HepG2 (cell line): ENCODE data around the gene SCFD2. TPM values are rescaled to one million over a fixed set of nuclear protein-coding genes. Genes with fewer than 3 reads are reported as not detected.

Source experiments
- ATAC-seq: fragments of 200-7000 bp; cut with Tn5 transposase; 3 replicates; pipeline ENCODE4 v1.9.1; 2020; ENCODE audit warnings: mild to moderate bottlenecking, moderate library complexity
- BruUV-seq: library from RNA; stranded (reverse); fragments of 400-500 nt; replicated peaks from 2 replicates; lab custom pipeline; 2021; lab: Mats Ljungman, UMichigan
- CTCF ChIA-PET: fragments of 300-600 bp; formaldehyde crosslinking; extraction: SDS; loops from one replicate; lab custom pipeline; 2021; ENCODE audit warnings: low total read pairs, inconsistent platforms, low intra/inter-chr PET ratio; lab: Yijun Ruan, JAX
- POLR2A ChIA-PET: fragments of 350-600 bp; sonication (Branson Sonifier 250); formaldehyde crosslinking; loops from one replicate; lab custom pipeline; 2020; ENCODE audit warnings: antibody characterized with exemption, inconsistent platforms; lab: Yijun Ruan, JAX
- DNase-seq: peaks from one replicate; pipeline ENCODE4 v3.0.0-alpha.2; 2015; ENCODE audit warnings: low spot score
- FAIRE-seq: peaks from 3 replicates; lab custom pipeline; 2011; peaks lifted over from hg19 to GRCh38; lab: Jason Lieb, UNC
- H2AFZ ChIP-seq: one replicate; pipeline ENCODE4 v1.6.1; 2011; ENCODE audit warnings: low read length, inconsistent platforms
- H3K27ac ChIP-seq: fragments of 300-600 bp; 3 replicates; pipeline ENCODE4 v1.8.0; 2011; ENCODE audit warnings: mixed run types, mild to moderate bottlenecking, mixed read lengths, low read length, inconsistent platforms; ENCODE audit not compliant: insufficient read depth; ENCODE audit errors: extremely low read length
- H3K27me3 ChIP-seq, 2 experiments: fragments of 200-600 bp in 1 of 2; 2 replicates in 1 of 2; 3 replicates in 1 of 2; pipeline versions ENCODE4 v1.6.0 to v1.8.0; 2011; ENCODE audit warnings: low read length in 2 of 2, mild to moderate bottlenecking in 2 of 2, moderate library complexity in 2 of 2, inconsistent platforms in 1 of 2; ENCODE audit not compliant: insufficient read depth in 2 of 2, control insufficient read depth in 1 of 2
- H3K36me3 ChIP-seq, 2 experiments: fragments of 200-600 bp in 1 of 2; replicated peaks in 1 of 2; 2 replicates in 1 of 2; 3 replicates in 1 of 2; pipeline versions ENCODE4 v1.5.1 to v1.8.0; 2011; ENCODE audit warnings: low read length in 2 of 2, inconsistent platforms in 1 of 2; ENCODE audit not compliant: insufficient read depth in 2 of 2, control insufficient read depth in 1 of 2
- H3K4me1 ChIP-seq: 2 replicates; pipeline ENCODE4 v1.5.1; 2012; ENCODE audit warnings: low read length, inconsistent platforms; ENCODE audit not compliant: insufficient read depth
- H3K4me2 ChIP-seq: 2 replicates; pipeline ENCODE4 v1.6.0; 2011; ENCODE audit warnings: low read depth, low read length, inconsistent platforms
- H3K4me3 ChIP-seq, 3 experiments: fragments of 200-600 bp in 1 of 3; sonication (generic), shearing (Covaris generic) in 1 of 3; replicated peaks in 1 of 3; 2 replicates each; pipeline ENCODE4 v1.5.1; 2011 to 2016; ENCODE audit warnings: low read length in 3 of 3, inconsistent platforms in 2 of 3, low read depth in 2 of 3, mild to moderate bottlenecking in 2 of 3, control low read depth in 1 of 3, mixed read lengths in 1 of 3; ENCODE audit not compliant: insufficient read depth in 1 of 3
- H3K79me2 ChIP-seq: one replicate; pipeline ENCODE4 v1.6.1; 2011; ENCODE audit warnings: low read length, inconsistent platforms; ENCODE audit not compliant: insufficient read depth
- H3K9ac ChIP-seq: 2 replicates; pipeline ENCODE4 v1.6.0; 2011; ENCODE audit warnings: mild to moderate bottlenecking, low read depth, low read length, inconsistent platforms; ENCODE audit not compliant: insufficient read depth
- H3K9me3 ChIP-seq: 2 replicates; pipeline ENCODE4 v1.5.1; 2012; ENCODE audit warnings: mild to moderate bottlenecking, low read length
- H4K20me1 ChIP-seq: 2 replicates; pipeline ENCODE4 v1.6.0; 2011; ENCODE audit warnings: inconsistent platforms, mild to moderate bottlenecking, low read length, moderate library complexity; ENCODE audit not compliant: insufficient read depth
- GATA4 ChIP-seq: sonication (generic); IDR thresholded peaks from 2 replicates; pipeline ENCODE4 v1.6.1; 2016; ENCODE audit warnings: antibody characterized with exemption, low read depth, borderline replicate concordance
- GFI1 ChIP-seq: sonication (generic); formaldehyde crosslinking; IDR thresholded peaks from 2 replicates; pipeline ENCODE4 v1.5.0; 2020; ENCODE audit warnings: missing genetic modification reagents, mild to moderate bottlenecking, borderline replicate concordance
- MBNL3 ChIP-seq: fragments of 250-450 bp; sonication (Bioruptor Pico); conservative IDR thresholded peaks from 2 replicates; pipeline ENCODE4 v1.8.0; 2022; ENCODE audit warnings: mild to moderate bottlenecking, inconsistent platforms
- MIER2 ChIP-seq: IDR thresholded peaks from 2 replicates; pipeline ENCODE4 v1.6.1; 2016; ENCODE audit warnings: missing biosample characterization, missing genetic modification reagents
- PAX8 ChIP-seq: sonication (generic); formaldehyde crosslinking; IDR thresholded peaks from 2 replicates; pipeline ENCODE4 v1.8.0; 2022; ENCODE audit warnings: mild to moderate bottlenecking, missing genetic modification reagents, borderline replicate concordance
- POLR2G ChIP-seq: fragments of 200-400 bp; formaldehyde crosslinking; IDR thresholded peaks from 2 replicates; pipeline ENCODE4 v1.6.1; 2018; ENCODE audit warnings: mild to moderate bottlenecking, low read depth, low read length, moderate library complexity
- ZFP82 ChIP-seq: sonication (generic); formaldehyde crosslinking; IDR thresholded peaks from 2 replicates; pipeline ENCODE4 v1.5.1; 2020; ENCODE audit warnings: mild to moderate bottlenecking, missing genetic modification reagents, borderline replicate concordance
- ZNF30 ChIP-seq: sonication (generic); formaldehyde crosslinking; IDR thresholded peaks from 2 replicates; pipeline ENCODE4 v1.5.0; 2020; ENCODE audit warnings: mild to moderate bottlenecking, missing genetic modification reagents
- WGBS: methylation state at CpG from one replicate; pipeline ENCODE4 v1.1.6; 2017; ENCODE audit warnings: low lambda C conversion rate; 5-methylcytosine and 5-hydroxymethylcytosine counted together
- in situ Hi-C: cut with HindIII; loops from 2 replicates; pipeline ENCODE4 v1.10.0; 2017; ENCODE audit warnings: low pct_unique_long_range_greater_than_20kb; ENCODE audit not compliant: extremely low pct_ligation_motif_present
- intact Hi-C: fragments of 100-400 bp; cut with micrococcal nuclease; formaldehyde crosslinking; loops from one replicate; pipeline ENCODE4 v1.10.0; 2022; ENCODE audit not compliant: unreplicated experiment
- polyA plus RNA-seq, 8 experiments: library from polyadenylated mRNA; depleted of rRNA in 3 of 8; stranded (reverse) in 7 of 8; unstranded in 1 of 8; fragments of >200 nt; fragmentation: Illumina TruSeq in 4 of 8; extraction: Trizol in 4 of 8; gene quantifications; 2 replicates each; pipeline versions ENCODE4 v1.2.1 to v1.2.3, GENCODE V29; 2011 to 2016; ENCODE audit warnings: low read depth in 4 of 8, missing spikeins in 1 of 8, mixed read lengths in 1 of 8; ENCODE audit not compliant: insufficient read depth in 1 of 8
- total RNA-seq, 5 experiments: library from RNA; depleted of rRNA; stranded (reverse); fragments of >200 nt; fragmentation: Illumina TruSeq; extraction: Trizol; gene quantifications; 2 replicates each; pipeline ENCODE4 v1.2.3, GENCODE V29; 2016; ENCODE audit warnings: low read depth in 1 of 5
- TF ChIP-seq, protein P1 (sequence below): sonication (generic); formaldehyde crosslinking; IDR thresholded peaks from 2 replicates; pipeline ENCODE4 v1.4.0; 2020; ENCODE audit warnings: mild to moderate bottlenecking, missing genetic modification reagents
- TF ChIP-seq, protein P2 (sequence below): IDR thresholded peaks from 2 replicates; pipeline ENCODE4 v1.6.1; 2018; ENCODE audit warnings: missing genetic modification reagents

Gene SCFD2
- total and polyA plus RNA-seq, 2 of the 13 experiments (the other 11 are each of a cell fraction or from before 2014, with no cell fraction given), result 4.6 to 15.6 TPM

GRCh38 chr4:52904421-52904820 lies 461.4 kb downstream of the SCFD2 start (continued):
- TF ChIP-seq, protein P1, sequence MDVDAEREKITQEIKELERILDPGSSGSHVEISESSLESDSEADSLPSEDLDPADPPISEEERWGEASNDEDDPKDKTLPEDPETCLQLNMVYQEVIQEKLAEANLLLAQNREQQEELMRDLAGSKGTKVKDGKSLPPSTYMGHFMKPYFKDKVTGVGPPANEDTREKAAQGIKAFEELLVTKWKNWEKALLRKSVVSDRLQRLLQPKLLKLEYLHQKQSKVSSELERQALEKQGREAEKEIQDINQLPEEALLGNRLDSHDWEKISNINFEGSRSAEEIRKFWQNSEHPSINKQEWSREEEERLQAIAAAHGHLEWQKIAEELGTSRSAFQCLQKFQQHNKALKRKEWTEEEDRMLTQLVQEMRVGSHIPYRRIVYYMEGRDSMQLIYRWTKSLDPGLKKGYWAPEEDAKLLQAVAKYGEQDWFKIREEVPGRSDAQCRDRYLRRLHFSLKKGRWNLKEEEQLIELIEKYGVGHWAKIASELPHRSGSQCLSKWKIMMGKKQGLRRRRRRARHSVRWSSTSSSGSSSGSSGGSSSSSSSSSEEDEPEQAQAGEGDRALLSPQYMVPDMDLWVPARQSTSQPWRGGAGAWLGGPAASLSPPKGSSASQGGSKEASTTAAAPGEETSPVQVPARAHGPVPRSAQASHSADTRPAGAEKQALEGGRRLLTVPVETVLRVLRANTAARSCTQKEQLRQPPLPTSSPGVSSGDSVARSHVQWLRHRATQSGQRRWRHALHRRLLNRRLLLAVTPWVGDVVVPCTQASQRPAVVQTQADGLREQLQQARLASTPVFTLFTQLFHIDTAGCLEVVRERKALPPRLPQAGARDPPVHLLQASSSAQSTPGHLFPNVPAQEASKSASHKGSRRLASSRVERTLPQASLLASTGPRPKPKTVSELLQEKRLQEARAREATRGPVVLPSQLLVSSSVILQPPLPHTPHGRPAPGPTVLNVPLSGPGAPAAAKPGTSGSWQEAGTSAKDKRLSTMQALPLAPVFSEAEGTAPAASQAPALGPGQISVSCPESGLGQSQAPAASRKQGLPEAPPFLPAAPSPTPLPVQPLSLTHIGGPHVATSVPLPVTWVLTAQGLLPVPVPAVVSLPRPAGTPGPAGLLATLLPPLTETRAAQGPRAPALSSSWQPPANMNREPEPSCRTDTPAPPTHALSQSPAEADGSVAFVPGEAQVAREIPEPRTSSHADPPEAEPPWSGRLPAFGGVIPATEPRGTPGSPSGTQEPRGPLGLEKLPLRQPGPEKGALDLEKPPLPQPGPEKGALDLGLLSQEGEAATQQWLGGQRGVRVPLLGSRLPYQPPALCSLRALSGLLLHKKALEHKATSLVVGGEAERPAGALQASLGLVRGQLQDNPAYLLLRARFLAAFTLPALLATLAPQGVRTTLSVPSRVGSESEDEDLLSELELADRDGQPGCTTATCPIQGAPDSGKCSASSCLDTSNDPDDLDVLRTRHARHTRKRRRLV (CRISPR knock-in tag), result no peak
- TF ChIP-seq, protein P2, sequence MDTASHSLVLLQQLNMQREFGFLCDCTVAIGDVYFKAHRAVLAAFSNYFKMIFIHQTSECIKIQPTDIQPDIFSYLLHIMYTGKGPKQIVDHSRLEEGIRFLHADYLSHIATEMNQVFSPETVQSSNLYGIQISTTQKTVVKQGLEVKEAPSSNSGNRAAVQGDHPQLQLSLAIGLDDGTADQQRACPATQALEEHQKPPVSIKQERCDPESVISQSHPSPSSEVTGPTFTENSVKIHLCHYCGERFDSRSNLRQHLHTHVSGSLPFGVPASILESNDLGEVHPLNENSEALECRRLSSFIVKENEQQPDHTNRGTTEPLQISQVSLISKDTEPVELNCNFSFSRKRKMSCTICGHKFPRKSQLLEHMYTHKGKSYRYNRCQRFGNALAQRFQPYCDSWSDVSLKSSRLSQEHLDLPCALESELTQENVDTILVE, result no peak
- TF ChIP-seq PAX8 (CRISPR knock-in tag), result no peak

DNA sequence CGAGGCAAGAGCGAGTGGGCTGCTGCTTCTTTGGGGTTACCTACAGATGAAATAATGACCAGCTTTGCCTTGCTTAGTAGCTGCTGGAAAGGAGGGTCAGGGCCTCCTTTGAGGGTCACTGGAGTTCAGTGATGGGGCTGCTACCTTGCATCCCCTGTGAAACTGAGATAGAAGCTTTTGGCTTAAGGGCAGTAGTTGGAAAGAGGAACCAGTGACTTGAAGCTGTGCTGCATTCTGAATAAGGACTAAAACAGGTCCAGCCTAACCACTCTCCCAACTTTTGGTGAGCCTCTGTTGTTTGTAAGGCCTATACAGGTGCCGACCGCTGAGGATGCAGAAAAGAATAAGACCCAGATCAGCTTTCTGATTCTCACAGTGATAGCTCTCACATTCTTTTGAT lies 462.6 kb downstream of the SCFD2 start:
- 100% methylated on average over 4 of the region's 4 CpGs for WGBS
- no TSS peak for BruUV-seq
- Histone ChIP-seq H3K4me2 (no peak overlapping the region), H3K27ac (no peak overlapping the region), H4K20me1 (no peaks in the 10 kb centered on the region), H3K4me1 (no peaks in the 10 kb centered on the region), H3K9me3 (no peaks in the 10 kb centered on the region), H3K36me3 (no peaks in the 10 kb centered on the region; a peak in 1 of 5 replicates), H3K9ac (no peak overlapping the region), H2AFZ (no peak overlapping the region), H3K4me3 (no peak overlapping the region), H3K27me3 (no peaks in the 10 kb centered on the region), H3K79me2 (no peaks in the 10 kb centered on the region)
- no peak for FAIRE-seq
- ChIA-PET POLR2A (no interaction called here), CTCF (no interaction called here)
- DNase-seq, result no peak
- intact Hi-C loops (no loop called here), in situ Hi-C loops (no loop called here)
- TF ChIP-seq MBNL3 (no peak), MIER2 (no peak), GFI1 (CRISPR knock-in tag) (no peak), ZFP82 (CRISPR knock-in tag) (no peak), POLR2G (no peak), ZNF30 (CRISPR knock-in tag) (no peak), GATA4 (no peak)
- no peak for ATAC-seq
